ENCODE results near the gene GRID2.
"Not testable (repeated sequence)": the region's sequence is repeated elsewhere in the genome, so short reads cannot be mapped to it uniquely, and the experiment has no call there.

GRID2 gene

GRCh38 chr4:92303621-92304027 is at the start of gene GRID2:
GRID2 (plus strand) TSS chr4:92303966.
- no peak for DNase-seq (ENCODE audit: low read depth in 4 of 4, low spot score in 1 of 4)

GRCh38 chr4:92253986-92254671 is 49.6 kb upstream of the GRID2 start:
- DNase-seq (ENCODE audit: low read depth in 4 of 4, low spot score in 1 of 4) = no peak

DNA sequence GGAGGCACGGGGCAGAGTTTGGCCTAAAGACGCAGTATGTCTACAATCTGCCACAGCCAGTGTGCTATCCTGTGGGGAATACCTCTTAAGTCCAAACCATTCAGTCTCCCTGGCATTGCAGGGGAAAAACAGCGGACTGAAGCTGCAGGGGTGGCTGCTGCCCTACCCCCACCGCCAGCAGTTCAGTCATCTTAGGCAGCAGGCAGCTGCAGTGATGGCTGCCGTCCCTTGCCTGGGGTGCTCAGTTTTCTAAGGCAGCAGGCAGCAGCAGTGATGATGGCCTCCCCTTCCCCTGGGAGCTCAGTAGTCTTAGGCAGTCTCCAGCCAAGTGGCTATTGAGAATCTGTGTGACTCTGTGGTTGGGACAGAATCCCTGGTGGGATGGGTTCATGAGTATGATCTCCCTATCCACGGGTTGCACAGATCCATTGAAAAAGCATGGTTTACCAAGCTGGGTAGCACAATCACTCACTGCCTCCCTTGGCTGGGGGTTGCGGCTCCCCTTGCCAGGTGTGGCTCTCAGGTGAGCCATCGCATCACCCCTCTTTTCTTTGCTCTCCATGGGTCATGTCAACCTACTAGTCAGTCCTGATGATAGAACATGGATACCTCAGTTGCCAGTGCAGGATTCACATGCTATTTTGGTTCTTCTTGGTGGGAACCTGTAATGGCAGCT is 48.9 kb upstream of the GRID2 start:
- no peak for DNase-seq (ENCODE audit: low read depth in 4 of 4, low spot score in 1 of 4)

GRCh38 chr4:92255920-92256244 is 47.9 kb upstream of the GRID2 start:
- DNase-seq (ENCODE audit: low read depth in 4 of 4, low spot score in 1 of 4) = no peak

GRCh38 chr4:92257931-92258857 is 45.6 kb upstream of the GRID2 start:
- DNase-seq (ENCODE audit: low read depth in 4 of 4, low spot score in 1 of 4) = no peak

- DNase-seq (ENCODE audit: low read depth in 4 of 4, low spot score in 1 of 4) = no peak
Measured at GRCh38 chr4:92261256-92261655, 42.5 kb upstream of the GRID2 start.

DNA sequence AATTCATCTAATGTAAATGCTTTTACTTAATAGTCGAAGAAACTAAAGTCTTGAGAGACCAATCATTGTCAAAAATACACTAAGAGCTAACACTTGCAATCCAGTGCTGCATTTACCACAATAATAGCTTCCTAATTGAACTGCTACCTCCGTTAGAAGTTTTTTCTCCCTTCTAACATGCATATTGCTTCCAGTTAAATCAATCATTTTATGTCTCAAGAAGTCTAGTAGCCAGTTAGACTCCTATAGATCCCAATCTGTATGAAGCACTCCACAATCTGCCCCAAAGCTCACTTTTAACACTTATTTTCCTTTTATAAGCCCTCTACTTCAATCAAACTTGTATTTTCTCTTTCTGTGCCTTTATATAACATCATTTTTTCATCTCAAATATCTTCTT is 41.4 kb upstream of the GRID2 start:
- no peak for DNase-seq (ENCODE audit: low read depth in 4 of 4, low spot score in 1 of 4)

DNA sequence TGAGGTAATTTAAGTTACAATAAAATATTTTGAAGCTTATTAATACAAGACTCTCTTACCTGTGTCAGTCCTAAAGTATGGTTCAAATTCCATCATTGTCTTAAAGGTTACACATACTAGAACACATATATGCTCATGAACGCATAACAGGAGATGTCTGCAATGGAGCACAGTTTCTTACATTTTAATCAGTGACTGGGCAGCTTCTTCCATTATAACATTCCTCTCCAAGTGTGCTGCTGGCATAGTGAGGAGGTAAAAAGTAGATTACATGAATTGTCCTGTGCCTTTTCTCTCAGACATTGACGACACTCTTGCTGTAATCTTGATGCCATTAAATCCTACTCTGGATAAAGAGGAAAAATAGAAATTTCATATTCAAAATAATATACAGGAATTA is 40.8 kb upstream of the GRID2 start:
- no peak for DNase-seq (ENCODE audit: low read depth in 4 of 4, low spot score in 1 of 4)

DNA sequence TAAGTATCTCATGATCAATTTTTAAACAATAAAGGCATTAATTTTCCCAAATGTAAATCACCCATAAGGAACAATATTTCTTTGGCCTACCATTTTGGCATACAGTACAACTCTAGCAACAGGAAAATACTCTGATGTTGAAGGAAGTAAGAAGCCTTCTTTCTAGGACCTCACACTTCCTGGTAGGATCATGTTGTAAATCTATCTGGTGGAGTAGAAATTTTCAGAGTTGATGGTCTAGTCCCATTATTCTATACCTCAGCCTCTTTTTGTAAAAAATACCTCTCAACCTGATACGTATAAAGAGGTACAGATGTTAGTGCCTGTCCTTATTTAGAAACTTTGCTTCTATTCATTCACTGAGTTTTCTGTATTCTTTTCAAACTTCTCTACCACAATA is 40.2 kb upstream of the GRID2 start:
- no peak for DNase-seq (ENCODE audit: low read depth in 4 of 4, low spot score in 1 of 4)

- no peak for DNase-seq (ENCODE audit: low read depth in 4 of 4, low spot score in 1 of 4)
Measured at GRCh38 chr4:92264163-92264562, 39.6 kb upstream of the GRID2 start.

GRCh38 chr4:92265021-92265420 is 38.7 kb upstream of the GRID2 start:
- DNase-seq (ENCODE audit: low read depth in 4 of 4, low spot score in 1 of 4) = no peak

DNA sequence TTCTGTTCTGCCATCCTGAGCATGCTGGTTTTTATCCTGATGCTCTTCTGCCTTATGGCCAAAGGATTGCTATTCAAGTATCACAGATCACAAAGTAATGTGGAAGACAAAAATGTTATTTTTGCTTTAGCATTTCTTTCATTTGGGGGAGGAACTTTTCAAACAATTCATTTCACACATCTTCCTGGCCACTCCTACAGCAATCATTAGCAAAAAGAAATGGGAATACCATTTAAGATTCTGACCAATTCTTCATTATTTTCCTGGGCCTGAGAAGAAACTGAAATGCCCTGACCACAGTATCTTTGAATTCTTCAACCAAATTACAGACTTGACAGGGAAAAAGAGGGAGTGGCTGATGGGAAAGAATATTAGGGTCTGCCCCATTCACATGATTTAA is 38.0 kb upstream of the GRID2 start:
- no peak for DNase-seq (ENCODE audit: low read depth in 4 of 4, low spot score in 1 of 4)

- no peak for DNase-seq (ENCODE audit: low read depth in 4 of 4, low spot score in 1 of 4)
Measured at GRCh38 chr4:92266521-92266920, 37.2 kb upstream of the GRID2 start.

DNA sequence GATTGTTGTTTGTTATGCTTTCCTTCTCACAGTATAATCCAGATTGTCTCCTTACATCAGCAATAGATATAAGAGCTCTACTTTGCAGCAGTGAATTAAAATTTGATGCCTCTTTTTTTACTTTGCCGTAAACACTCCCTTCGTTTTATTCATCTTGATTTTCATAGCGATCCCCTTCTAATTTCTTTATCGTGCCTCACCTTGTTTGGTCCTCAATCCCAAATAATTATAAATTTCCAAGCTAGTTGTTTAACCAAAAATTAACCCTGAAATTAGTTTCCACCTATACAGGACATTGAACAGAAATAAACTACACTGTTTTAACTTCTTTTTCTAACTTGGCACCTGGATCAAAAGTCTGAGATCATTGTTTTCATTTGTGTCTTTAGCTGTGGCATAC is 35.1 kb upstream of the GRID2 start:
- no peak for DNase-seq (ENCODE audit: low read depth in 4 of 4, low spot score in 1 of 4)

DNA sequence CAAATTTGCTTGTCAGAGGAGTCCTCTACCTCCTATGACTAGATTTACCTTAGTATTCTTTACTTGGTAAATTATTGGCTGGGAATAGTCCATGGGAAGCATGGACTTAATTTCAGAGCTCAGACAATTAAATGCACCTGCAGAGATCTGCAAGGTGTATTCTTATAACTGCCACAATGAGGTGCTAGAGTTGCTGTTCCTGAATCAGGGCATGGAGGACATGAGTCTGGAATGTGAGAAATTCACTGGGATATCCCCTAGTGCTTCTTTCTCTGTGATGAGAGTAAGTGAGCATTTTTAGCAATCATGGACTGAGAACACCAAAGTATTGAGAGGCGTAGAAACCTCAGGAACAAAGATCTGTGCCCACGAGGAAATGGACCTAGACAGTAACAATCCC is 32.9 kb upstream of the GRID2 start:
- no peak for DNase-seq (ENCODE audit: low read depth in 4 of 4, low spot score in 1 of 4)

- not testable (repeated sequence) for DNase-seq (ENCODE audit: low read depth in 4 of 4, low spot score in 1 of 4)
Measured at GRCh38 chr4:92271551-92271950, 32.2 kb upstream of the GRID2 start.

DNA sequence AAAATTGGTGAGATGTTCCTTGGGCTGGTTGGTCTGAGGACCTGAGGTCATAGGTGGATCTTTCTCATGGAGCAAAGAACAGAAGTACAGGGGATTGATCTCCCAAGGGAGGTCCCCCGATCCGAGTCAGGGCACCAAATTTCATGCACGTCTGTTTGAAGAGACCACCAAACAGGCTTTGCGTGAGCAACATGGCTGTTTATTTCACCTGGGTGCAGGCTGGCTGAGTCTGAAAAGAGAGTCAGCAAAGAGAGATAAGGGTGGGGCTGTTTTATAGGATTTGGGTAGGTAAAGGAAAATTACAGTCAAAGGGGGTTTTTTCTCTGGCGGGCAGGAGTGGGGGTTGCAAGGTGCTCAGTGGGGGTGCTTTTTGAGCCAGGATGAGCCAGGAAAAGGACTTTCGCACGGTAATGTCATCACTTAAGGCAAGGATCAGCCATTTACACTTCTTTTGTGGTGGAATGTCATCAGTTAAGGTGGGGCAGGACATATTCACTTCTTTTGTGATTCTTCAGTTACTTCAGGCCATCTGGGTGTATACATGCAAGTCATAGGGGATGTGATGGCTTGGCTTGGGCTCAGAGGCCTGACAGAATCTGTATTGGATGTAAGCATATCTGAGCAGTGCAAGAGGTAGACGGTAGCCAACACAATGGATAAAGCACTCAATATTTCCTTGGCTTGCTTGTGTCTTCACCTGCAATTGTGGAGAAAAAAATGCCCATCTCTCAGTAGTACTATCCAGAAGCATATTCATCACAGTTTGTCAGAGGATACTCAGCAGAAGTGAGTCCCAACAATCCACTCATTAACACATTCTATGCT is 26.5 kb upstream of the GRID2 start:
- not testable (repeated sequence) for DNase-seq (ENCODE audit: low read depth in 4 of 4, low spot score in 1 of 4)

GRCh38 chr4:92279296-92279695 is 24.5 kb upstream of the GRID2 start:
- DNase-seq (ENCODE audit: low read depth in 4 of 4, low spot score in 1 of 4) = no peak

- no peak for DNase-seq (ENCODE audit: low read depth in 4 of 4, low spot score in 1 of 4)
Measured at GRCh38 chr4:92299152-92299551, 4.6 kb upstream of the GRID2 start.

- no peak for DNase-seq (ENCODE audit: low read depth in 4 of 4, low spot score in 1 of 4)
Measured at GRCh38 chr4:92304121-92304520, 355 bp downstream of the GRID2 start.

GRCh38 chr4:92304606-92305005 is 840 bp downstream of the GRID2 start:
- DNase-seq (ENCODE audit: low read depth in 4 of 4, low spot score in 1 of 4) = no peak

Measured in stimulated activated CD4-positive, alpha-beta T cell treated with anti-CD3 and anti-CD28 coated beads, Interleukin-1b, Interleukin-23, amount 100 ng/mL, for 24 hours (primary cell).